Neural progenitor cell (in vitro differentiated cells): ENCODE results near the gene FOXN3. TPM values are rescaled to one million over a fixed set of nuclear protein-coding genes. Genes with fewer than 3 reads are reported as not detected.

ENCODE experiments used
- DNase-seq: peaks from one replicate; pipeline ENCODE4 v3.0.0-alpha.2; 2016; ENCODE audit warnings: low spot score
- H2AFZ ChIP-seq: fragments of 200-600 bp; sonication (generic); replicated peaks from 2 replicates; pipeline ENCODE4 v1.6.1; 2016; ENCODE audit warnings: antibody characterized with exemption
- H3F3A ChIP-seq: fragments of 200-600 bp; sonication (generic); 2 replicates; pipeline ENCODE4 v1.6.1; 2016; ENCODE audit warnings: antibody characterized with exemption, low read depth
- H3K27ac ChIP-seq: fragments of 200-600 bp; sonication (generic); 2 replicates; pipeline ENCODE4 v1.5.1; 2016; ENCODE audit warnings: mild to moderate bottlenecking
- H3K27me3 ChIP-seq: fragments of 200-600 bp; sonication (generic); 2 replicates; pipeline ENCODE4 v1.6.1; 2016; ENCODE audit warnings: mild to moderate bottlenecking, moderate library complexity
- H3K36me3 ChIP-seq: fragments of 200-600 bp; sonication (generic); 2 replicates; pipeline ENCODE4 v1.5.1; 2016
- H3K4me1 ChIP-seq: fragments of 200-600 bp; sonication (generic); 2 replicates; pipeline ENCODE4 v1.6.1; 2016; ENCODE audit warnings: mixed run types
- H3K4me2 ChIP-seq: fragments of 200-600 bp; sonication (generic); 2 replicates; pipeline ENCODE4 v1.6.1; 2016
- H3K4me3 ChIP-seq: fragments of 200-600 bp; sonication (generic); 2 replicates; pipeline ENCODE4 v1.5.1; 2016
- H3K79me2 ChIP-seq: fragments of 200-600 bp; sonication (generic); 2 replicates; pipeline ENCODE4 v1.6.1; 2016; ENCODE audit warnings: low read depth
- H3K9ac ChIP-seq: fragments of 200-600 bp; sonication (generic); 2 replicates; pipeline ENCODE4 v1.6.1; 2016
- H3K9me3 ChIP-seq: fragments of 200-600 bp; sonication (generic); 2 replicates; pipeline ENCODE4 v1.5.1; 2016; ENCODE audit warnings: low read depth
- H4K20me1 ChIP-seq: fragments of 200-600 bp; sonication (generic); 2 replicates; pipeline ENCODE4 v1.6.1; 2016; ENCODE audit warnings: low read depth
- H3K27ac Mint-ChIP-seq: 3 replicates; pipeline ENCODE4 v1.8.0; 2021; ENCODE audit warnings: mixed read lengths
- H3K27me3 Mint-ChIP-seq: 2 replicates; pipeline ENCODE4 v1.8.0; 2022; ENCODE audit warnings: low read depth, mild to moderate bottlenecking, inconsistent platforms, moderate library complexity, mixed read lengths; ENCODE audit not compliant: insufficient read depth
- H3K36me3 Mint-ChIP-seq: 3 replicates; pipeline ENCODE4 v1.8.0; 2021; ENCODE audit warnings: mixed read lengths
- H3K4me1 Mint-ChIP-seq: 3 replicates; pipeline ENCODE4 v1.8.0; 2021; ENCODE audit warnings: mixed read lengths
- H3K4me3 Mint-ChIP-seq: 3 replicates; pipeline ENCODE4 v1.8.0; 2021; ENCODE audit warnings: mild to moderate bottlenecking, moderate library complexity, mixed read lengths
- H3K9me3 Mint-ChIP-seq: 3 replicates; pipeline ENCODE4 v1.8.0; 2020; ENCODE audit warnings: mixed read lengths
- EZH2 ChIP-seq: fragments of 200-600 bp; sonication (generic); IDR thresholded peaks from 2 replicates; pipeline ENCODE4 v1.6.1; 2017; ENCODE audit warnings: antibody characterized with exemption, mild to moderate bottlenecking, moderate library complexity
- EZH2phosphoT487 ChIP-seq: fragments of 200-600 bp; sonication (generic); IDR thresholded peaks from 2 replicates; pipeline ENCODE4 v1.6.1; 2017; ENCODE audit warnings: antibody characterized with exemption
- total RNA-seq: library from RNA; depleted of rRNA; stranded (reverse); fragments of >200 nt; gene quantifications from 2 replicates; pipeline ENCODE4 v1.2.3, GENCODE V29; 2015; ENCODE audit warnings: low replicate concordance
- TF ChIP-seq, protein P1 (sequence below): fragments of 200-600 bp; sonication (generic); IDR thresholded peaks from 2 replicates; pipeline ENCODE4 v1.5.1; 2017; ENCODE audit warnings: antibody characterized with exemption, mild to moderate bottlenecking

The FOXN3 gene
- total RNA-seq, 1 donor from 2014 or later: 39.5 TPM

DNA sequence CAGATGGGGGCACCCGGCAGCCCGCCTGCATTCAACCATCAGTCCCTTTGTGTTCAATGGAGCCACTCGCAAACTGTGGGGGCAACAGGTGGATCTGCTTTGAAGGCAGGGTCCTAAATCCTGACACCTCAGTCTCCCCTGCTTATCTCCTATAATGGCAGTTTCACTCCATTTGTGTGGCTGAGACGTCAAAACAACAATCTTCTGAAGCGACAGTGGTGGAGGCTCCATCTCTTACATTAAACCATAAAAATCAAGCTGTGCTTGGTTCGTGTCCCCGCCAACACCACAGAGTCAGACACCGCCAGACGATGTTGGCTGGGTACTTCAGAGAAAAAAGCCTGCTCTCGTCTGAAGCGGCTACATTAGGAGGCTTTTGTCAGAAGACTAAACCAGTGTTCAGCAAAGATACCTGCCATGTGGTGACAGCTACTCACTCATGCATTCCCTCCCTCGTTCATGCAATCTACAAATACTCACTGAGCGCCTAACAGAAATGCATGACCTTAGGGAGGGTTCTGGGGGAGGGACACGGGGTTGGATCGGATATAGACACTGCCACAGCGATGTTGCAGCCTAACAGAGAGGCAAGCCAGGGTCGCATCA is 253.9 kb downstream of the FOXN3 start:
- Mint-ChIP-seq H3K27ac (no peak overlapping the region), H3K4me1 (peaks cover 2% of the 10 kb centered on the region), H3K4me3 (no peak overlapping the region), H3K36me3 (peaks cover 20% of the 10 kb centered on the region), H3K27me3 (peaks cover 6% of the 10 kb centered on the region), H3K9me3 (no peaks in the 10 kb centered on the region)
- Histone ChIP-seq H3K4me1 (peaks cover 4% of the 10 kb centered on the region), H3F3A (no peaks in the 10 kb centered on the region), H3K4me3 (no peak overlapping the region), H3K9me3 (no peaks in the 10 kb centered on the region), H4K20me1 (peaks cover 4% of the 10 kb centered on the region), H3K9ac (no peak overlapping the region), H3K79me2 (no peaks in the 10 kb centered on the region), H3K4me2 (no peak overlapping the region), H3K27ac (no peak overlapping the region), H3K27me3 (no peaks in the 10 kb centered on the region), H2AFZ (no peak overlapping the region), H3K36me3 (no peaks in the 10 kb centered on the region)
- TF ChIP-seq, protein P1, sequence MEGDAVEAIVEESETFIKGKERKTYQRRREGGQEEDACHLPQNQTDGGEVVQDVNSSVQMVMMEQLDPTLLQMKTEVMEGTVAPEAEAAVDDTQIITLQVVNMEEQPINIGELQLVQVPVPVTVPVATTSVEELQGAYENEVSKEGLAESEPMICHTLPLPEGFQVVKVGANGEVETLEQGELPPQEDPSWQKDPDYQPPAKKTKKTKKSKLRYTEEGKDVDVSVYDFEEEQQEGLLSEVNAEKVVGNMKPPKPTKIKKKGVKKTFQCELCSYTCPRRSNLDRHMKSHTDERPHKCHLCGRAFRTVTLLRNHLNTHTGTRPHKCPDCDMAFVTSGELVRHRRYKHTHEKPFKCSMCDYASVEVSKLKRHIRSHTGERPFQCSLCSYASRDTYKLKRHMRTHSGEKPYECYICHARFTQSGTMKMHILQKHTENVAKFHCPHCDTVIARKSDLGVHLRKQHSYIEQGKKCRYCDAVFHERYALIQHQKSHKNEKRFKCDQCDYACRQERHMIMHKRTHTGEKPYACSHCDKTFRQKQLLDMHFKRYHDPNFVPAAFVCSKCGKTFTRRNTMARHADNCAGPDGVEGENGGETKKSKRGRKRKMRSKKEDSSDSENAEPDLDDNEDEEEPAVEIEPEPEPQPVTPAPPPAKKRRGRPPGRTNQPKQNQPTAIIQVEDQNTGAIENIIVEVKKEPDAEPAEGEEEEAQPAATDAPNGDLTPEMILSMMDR: no peak
- TF ChIP-seq EZH2phosphoT487 (no peak), EZH2 (no peak)
- no peak for DNase-seq

DNA sequence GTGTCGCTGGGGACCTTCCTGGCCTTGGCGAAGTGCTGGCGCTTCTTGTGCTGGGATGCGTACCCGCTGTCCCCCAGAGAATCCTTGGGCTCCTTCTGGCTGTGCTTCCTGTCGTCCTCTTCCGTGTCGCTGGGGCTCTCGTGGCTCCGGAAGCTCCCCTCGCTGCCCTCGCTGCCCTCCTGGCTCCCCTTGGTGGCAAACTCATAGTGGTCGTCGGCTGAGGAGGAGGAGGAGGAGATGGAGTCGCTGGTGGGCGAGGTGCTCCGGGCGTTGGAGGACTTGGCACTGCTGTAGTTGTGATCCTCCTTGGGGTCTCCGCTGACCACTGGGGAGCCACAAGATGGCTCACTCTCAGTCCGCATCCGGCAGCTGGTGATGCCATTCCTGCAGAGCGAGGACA is 254.4 kb downstream of the FOXN3 start:
- H3K4me2 ChIP-seq: no peak overlapping the region
- H2AFZ ChIP-seq: no peak overlapping the region
- H3K9me3 Mint-ChIP-seq: no peaks in the 10 kb centered on the region
- no peaks in the 10 kb centered on the region for H3K36me3 ChIP-seq
- H3K27ac Mint-ChIP-seq: no peak overlapping the region
- no peaks in the 10 kb centered on the region for H3K9me3 ChIP-seq
- H3K79me2 ChIP-seq: no peaks in the 10 kb centered on the region
- H3K4me3 Mint-ChIP-seq: no peak overlapping the region
- H3K9ac ChIP-seq: no peak overlapping the region
- no peaks in the 10 kb centered on the region for H3F3A ChIP-seq
- H3K27me3 Mint-ChIP-seq: peaks cover 6% of the 10 kb centered on the region
- peaks cover 2% of the 10 kb centered on the region for H3K4me1 Mint-ChIP-seq
- no peak for DNase-seq
- H3K27me3 ChIP-seq: no peaks in the 10 kb centered on the region
- no peak overlapping the region for H3K4me3 ChIP-seq
- TF ChIP-seq, protein P1: no peak
- TF ChIP-seq EZH2phosphoT487 (no peak), EZH2 (no peak)
- H3K4me1 ChIP-seq: peaks cover 4% of the 10 kb centered on the region
- peaks cover 20% of the 10 kb centered on the region for H3K36me3 Mint-ChIP-seq
- H3K27ac ChIP-seq: no peak overlapping the region
- peaks cover 4% of the 10 kb centered on the region for H4K20me1 ChIP-seq

DNA sequence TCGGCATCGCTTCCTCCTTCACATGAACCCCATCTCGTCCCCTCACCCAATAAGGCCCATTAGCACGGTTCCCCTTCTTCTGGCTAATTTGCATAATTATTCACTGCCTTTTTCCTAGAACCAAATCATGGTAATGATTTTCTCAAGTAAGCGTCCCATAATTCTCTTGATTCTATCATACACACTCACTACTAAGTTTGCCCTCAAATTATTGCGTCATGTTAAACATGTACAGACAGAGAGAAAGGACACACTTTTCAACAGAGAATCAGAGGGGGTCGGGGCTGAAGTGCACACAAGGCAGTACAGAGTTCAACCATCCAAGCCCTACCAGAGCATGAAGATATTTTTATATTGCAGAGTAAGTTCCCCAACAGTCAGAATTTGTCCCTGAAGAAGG is 256.6 kb downstream of the FOXN3 start:
- no peaks in the 10 kb centered on the region for H3K27me3 ChIP-seq
- no peaks in the 10 kb centered on the region for H3K79me2 ChIP-seq
- no peak overlapping the region for H3K27ac ChIP-seq
- peaks cover 4% of the 10 kb centered on the region for H4K20me1 ChIP-seq
- no peak overlapping the region for H3K9ac ChIP-seq
- Mint-ChIP-seq H3K4me1 (peaks cover 2% of the 10 kb centered on the region), H3K27me3 (peaks cover 5% of the 10 kb centered on the region), H3K9me3 (no peaks in the 10 kb centered on the region), H3K4me3 (no peak overlapping the region), H3K27ac (no peak overlapping the region), H3K36me3 (peaks cover 21% of the 10 kb centered on the region)
- no peaks in the 10 kb centered on the region for H3K36me3 ChIP-seq
- H3K9me3 ChIP-seq: no peaks in the 10 kb centered on the region
- no peak for DNase-seq
- no peaks in the 10 kb centered on the region for H3K4me1 ChIP-seq
- no peak overlapping the region for H2AFZ ChIP-seq
- H3K4me2 ChIP-seq: no peak overlapping the region
- H3F3A ChIP-seq: no peaks in the 10 kb centered on the region
- TF ChIP-seq EZH2phosphoT487: no peak
- TF ChIP-seq, protein P1: no peak
- TF ChIP-seq EZH2: no peak
- no peak overlapping the region for H3K4me3 ChIP-seq
